HepG2 (cell line): ENCODE measurements around the gene OR52I2.

Experiments used
- CEBPB ChIP-seq: IDR thresholded peaks from 2 replicates; pipeline ENCODE4 v1.6.1; 2011; ENCODE audit warnings: low read depth, low read length, improper control_type of control experiment, borderline replicate concordance
- NFIC ChIP-seq: IDR thresholded peaks from 2 replicates; pipeline ENCODE4 v1.6.1; 2012; ENCODE audit warnings: mild to moderate bottlenecking, low read length, inconsistent platforms
- PAX8 ChIP-seq: sonication (generic); formaldehyde crosslinking; IDR thresholded peaks from 2 replicates; pipeline ENCODE4 v1.8.0; 2022; ENCODE audit warnings: mild to moderate bottlenecking, missing genetic modification reagents, borderline replicate concordance
- POLR2AphosphoS5 ChIP-seq: IDR thresholded peaks from 2 replicates; pipeline ENCODE4 v1.6.1; 2012; ENCODE audit warnings: low read depth, low read length
- RNF2 ChIP-seq: fragments of 450-650 bp; conservative IDR thresholded peaks from 2 replicates; pipeline ENCODE4 v1.6.1; 2016; ENCODE audit warnings: low read depth
- TF ChIP-seq, protein P1 (sequence below): sonication (generic); formaldehyde crosslinking; IDR thresholded peaks from one replicate; pipeline ENCODE4 v1.5.1; 2020; ENCODE audit warnings: mild to moderate bottlenecking, missing genetic modification reagents; ENCODE audit errors: not compliant biosample characterization
- TF ChIP-seq, protein P2 (sequence below): sonication (generic); formaldehyde crosslinking; IDR thresholded peaks from 2 replicates; pipeline ENCODE4 v1.4.0; 2020; ENCODE audit warnings: missing genetic modification reagents, borderline replicate concordance
- TF ChIP-seq, protein P3 (sequence below): sonication (generic); formaldehyde crosslinking; IDR thresholded peaks from 2 replicates; pipeline ENCODE4 v1.5.0; 2020; ENCODE audit warnings: missing genetic modification reagents, mild to moderate bottlenecking, borderline replicate concordance

DNA sequence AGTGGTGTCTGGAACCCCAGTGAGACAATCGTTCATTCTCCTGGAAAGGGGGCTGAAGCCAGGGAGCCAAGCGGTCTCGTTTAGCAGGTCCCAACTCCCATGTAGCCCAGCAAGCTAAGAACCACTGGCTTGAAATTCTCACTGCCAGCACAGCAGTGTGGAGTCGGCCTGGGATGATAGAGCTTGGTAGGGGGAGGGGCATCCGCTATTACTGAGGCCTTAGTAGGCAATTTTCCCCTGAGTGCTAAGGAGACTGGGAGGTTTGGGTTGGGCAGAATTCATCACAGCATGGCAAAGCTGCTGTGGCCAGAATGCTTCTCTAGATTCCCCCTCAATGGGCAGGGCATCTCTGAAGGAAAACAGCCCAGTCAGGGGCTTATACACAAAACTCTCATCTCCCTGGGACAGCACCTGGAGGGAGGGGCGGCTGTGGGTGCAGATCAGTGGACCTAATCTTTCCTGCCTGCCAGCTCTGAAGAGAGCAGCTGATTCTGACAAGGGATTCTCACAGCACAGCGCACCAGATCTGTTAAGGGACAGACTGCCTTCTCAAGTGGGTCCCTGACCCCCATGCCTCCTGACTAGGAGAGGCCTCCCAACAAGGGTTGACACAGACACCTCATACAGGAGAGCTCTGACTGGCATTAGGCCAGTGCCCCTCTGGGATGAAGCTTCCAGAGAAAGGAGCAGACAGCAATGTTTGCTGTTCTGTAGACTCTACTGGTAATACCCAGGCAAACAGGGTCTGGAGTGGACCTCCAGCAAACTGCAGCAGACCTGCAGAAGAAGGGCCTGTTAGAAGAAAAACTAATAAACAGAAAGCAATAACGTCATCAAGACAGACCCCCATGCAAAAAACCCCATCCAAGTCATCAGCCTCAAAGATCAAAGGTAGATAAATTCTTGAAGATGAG is 21.8 kb upstream of the OR52I2 start:
- TF ChIP-seq CEBPB (no peak), NFIC (no peak), POLR2AphosphoS5 (no peak), RNF2 (no peak), PAX8 (no peak)
- TF ChIP-seq, protein P1, sequence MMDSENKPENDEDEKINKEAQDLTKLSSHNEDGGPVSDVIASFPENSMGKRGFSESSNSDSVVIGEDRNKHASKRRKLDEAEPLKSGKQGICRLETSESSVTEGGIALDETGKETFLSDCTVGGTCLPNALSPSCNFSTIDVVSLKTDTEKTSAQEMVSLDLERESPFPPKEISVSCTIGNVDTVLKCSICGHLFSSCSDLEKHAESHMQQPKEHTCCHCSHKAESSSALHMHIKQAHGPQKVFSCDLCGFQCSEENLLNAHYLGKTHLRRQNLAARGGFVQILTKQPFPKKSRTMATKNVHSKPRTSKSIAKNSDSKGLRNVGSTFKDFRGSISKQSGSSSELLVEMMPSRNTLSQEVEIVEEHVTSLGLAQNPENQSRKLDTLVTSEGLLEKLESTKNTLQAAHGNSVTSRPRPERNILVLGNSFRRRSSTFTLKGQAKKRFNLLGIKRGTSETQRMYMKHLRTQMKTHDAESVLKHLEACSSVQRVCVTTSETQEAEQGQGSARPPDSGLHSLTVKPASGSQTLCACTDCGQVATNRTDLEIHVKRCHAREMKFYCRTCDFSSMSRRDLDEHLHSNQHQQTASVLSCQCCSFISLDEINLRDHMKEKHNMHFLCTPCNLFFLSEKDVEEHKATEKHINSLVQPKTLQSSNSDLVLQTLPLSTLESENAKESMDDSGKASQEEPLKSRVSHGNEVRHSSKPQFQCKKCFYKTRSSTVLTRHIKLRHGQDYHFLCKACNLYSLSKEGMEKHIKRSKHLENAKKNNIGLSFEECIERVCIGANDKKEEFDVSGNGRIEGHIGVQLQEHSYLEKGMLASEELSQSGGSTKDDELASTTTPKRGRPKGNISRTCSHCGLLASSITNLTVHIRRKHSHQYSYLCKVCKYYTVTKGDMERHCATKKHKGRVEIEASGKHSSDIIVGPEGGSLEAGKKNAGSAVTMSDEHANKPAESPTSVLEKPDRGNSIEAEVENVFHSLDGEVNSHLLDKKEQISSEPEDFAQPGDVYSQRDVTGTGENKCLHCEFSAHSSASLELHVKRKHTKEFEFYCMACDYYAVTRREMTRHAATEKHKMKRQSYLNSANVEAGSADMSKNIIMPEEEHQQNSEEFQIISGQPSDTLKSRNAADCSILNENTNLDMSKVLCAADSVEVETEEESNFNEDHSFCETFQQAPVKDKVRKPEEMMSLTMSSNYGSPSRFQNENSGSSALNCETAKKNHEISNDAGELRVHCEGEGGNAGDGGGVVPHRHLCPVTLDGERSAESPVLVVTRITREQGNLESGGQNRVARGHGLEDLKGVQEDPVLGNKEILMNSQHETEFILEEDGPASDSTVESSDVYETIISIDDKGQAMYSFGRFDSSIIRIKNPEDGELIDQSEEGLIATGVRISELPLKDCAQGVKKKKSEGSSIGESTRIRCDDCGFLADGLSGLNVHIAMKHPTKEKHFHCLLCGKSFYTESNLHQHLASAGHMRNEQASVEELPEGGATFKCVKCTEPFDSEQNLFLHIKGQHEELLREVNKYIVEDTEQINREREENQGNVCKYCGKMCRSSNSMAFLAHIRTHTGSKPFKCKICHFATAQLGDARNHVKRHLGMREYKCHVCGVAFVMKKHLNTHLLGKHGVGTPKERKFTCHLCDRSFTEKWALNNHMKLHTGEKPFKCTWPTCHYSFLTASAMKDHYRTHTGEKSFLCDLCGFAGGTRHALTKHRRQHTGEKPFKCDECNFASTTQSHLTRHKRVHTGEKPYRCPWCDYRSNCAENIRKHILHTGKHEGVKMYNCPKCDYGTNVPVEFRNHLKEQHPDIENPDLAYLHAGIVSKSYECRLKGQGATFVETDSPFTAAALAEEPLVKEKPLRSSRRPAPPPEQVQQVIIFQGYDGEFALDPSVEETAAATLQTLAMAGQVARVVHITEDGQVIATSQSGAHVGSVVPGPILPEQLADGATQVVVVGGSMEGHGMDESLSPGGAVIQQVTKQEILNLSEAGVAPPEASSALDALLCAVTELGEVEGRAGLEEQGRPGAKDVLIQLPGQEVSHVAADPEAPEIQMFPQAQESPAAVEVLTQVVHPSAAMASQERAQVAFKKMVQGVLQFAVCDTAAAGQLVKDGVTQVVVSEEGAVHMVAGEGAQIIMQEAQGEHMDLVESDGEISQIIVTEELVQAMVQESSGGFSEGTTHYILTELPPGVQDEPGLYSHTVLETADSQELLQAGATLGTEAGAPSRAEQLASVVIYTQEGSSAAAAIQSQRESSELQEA = no peak
- TF ChIP-seq, protein P2, sequence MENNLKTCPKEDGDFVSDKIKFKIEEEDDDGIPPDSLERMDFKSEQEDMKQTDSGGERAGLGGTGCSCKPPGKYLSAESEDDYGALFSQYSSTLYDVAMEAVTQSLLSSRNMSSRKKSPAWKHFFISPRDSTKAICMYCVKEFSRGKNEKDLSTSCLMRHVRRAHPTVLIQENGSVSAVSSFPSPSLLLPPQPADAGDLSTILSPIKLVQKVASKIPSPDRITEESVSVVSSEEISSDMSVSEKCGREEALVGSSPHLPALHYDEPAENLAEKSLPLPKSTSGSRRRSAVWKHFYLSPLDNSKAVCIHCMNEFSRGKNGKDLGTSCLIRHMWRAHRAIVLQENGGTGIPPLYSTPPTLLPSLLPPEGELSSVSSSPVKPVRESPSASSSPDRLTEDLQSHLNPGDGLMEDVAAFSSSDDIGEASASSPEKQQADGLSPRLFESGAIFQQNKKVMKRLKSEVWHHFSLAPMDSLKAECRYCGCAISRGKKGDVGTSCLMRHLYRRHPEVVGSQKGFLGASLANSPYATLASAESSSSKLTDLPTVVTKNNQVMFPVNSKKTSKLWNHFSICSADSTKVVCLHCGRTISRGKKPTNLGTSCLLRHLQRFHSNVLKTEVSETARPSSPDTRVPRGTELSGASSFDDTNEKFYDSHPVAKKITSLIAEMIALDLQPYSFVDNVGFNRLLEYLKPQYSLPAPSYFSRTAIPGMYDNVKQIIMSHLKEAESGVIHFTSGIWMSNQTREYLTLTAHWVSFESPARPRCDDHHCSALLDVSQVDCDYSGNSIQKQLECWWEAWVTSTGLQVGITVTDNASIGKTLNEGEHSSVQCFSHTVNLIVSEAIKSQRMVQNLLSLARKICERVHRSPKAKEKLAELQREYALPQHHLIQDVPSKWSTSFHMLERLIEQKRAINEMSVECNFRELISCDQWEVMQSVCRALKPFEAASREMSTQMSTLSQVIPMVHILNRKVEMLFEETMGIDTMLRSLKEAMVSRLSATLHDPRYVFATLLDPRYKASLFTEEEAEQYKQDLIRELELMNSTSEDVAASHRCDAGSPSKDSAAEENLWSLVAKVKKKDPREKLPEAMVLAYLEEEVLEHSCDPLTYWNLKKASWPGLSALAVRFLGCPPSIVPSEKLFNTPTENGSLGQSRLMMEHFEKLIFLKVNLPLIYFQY (CRISPR knock-in tag) = no peak
- TF ChIP-seq, protein P3, sequence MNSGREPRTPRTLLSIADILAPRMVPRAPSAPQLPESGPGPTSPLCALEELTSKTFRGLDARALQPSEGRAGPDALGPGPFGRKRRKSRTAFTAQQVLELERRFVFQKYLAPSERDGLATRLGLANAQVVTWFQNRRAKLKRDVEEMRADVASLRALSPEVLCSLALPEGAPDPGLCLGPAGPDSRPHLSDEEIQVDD (CRISPR knock-in tag) = no peak
